ENCODE measurements around the gene AP3S1. TPM values are rescaled to one million over a fixed set of nuclear protein-coding genes. Genes with fewer than 3 reads are reported as not detected.
"Not testable (repeated sequence)": the region's sequence is repeated elsewhere in the genome, so short reads cannot be mapped to it uniquely, and the experiment has no call there.

The AP3S1 gene
- polyA plus RNA-seq, 2 of the 4 experiments (the other 2 are of a cell fraction): 75.7 to 103 TPM

- no peak overlapping the region for H3K27ac ChIP-seq
- FAIRE-seq (no peak), ATAC-seq (no peak), DNase-seq (ENCODE audit: low read depth in 1 of 2, low spot score in 1 of 2) (no peak)
- TF ChIP-seq JUN (IDR thresholded peaks at IDR 0.05): no peak
- no peak for TF ChIP-seq KDM5A (IDR thresholded peaks at IDR 0.05)
- TF ChIP-seq CBX8 (IDR thresholded peaks at IDR 0.05): no peak
- TF ChIP-seq ZNF302 (CRISPR knock-in tag; IDR thresholded peaks at IDR 0.05): no peak
- no peak for TF ChIP-seq BCL3 (IDR thresholded peaks at IDR 0.05)
- no peak for TF ChIP-seq EHMT2 (IDR thresholded peaks at IDR 0.05; ENCODE audit: low read depth)
- TF ChIP-seq HOXA7 (CRISPR knock-in tag; IDR thresholded peaks at IDR 0.05): no peak
- no peak for TF ChIP-seq HOXB13 (CRISPR knock-in tag; IDR thresholded peaks at IDR 0.05; ENCODE audit: low read depth)
- no peak for TF ChIP-seq ZSCAN20 (CRISPR knock-in tag; IDR thresholded peaks at IDR 0.05)
- no peak for TF ChIP-seq CHD4 (IDR thresholded peaks at IDR 0.05; ENCODE audit: borderline replicate concordance)
- no peak for TF ChIP-seq MAZ (IDR thresholded peaks at IDR 0.05; ENCODE audit: borderline replicate concordance, low read depth, low read length)
- TF ChIP-seq RCOR1 (IDR thresholded peaks at IDR 0.05; ENCODE audit: low read depth, low read length): no peak
- no peak for TF ChIP-seq CHD2 (IDR thresholded peaks at IDR 0.05; ENCODE audit: low read length, partially characterized antibody)
- TF ChIP-seq REST (IDR thresholded peaks at IDR 0.05): no peak
- H3K9me3 ChIP-seq: no peaks in the 10 kb centered on the region
- WGBS (ENCODE audit: missing lambda C conversion rate): 77% methylated on average over 2 of the region's 2 CpGs
- H3K4me2 ChIP-seq: no peak overlapping the region
- ChIA-PET CTCF (no interaction called here), POLR2A (no interaction called here)
- no peaks in the 10 kb centered on the region for H3K4me1 ChIP-seq
- no peak overlapping the region for H3K4me3 ChIP-seq
Observed at GRCh38 chr5:115907177-115907576, 65.4 kb downstream of the AP3S1 start.

- H3K4me2 ChIP-seq; H3K9me3 ChIP-seq; POLR2A ChIA-PET; H3K4me3 ChIP-seq; H3K27ac ChIP-seq; H3K4me1 ChIP-seq; DNase-seq (ENCODE audit: low read depth in 1 of 2, low spot score in 1 of 2); ATAC-seq; FAIRE-seq: not testable (repeated sequence)
- WGBS (ENCODE audit: missing lambda C conversion rate): 77% methylated on average over 5 of the region's 5 CpGs
- TF ChIP-seq CEBPB (IDR thresholded peaks at IDR 0.05): peak; percentile 70 to 83; a peak in 3 of 4 replicates
- CTCF ChIA-PET: interaction anchor here (0.5 to 0.6 kb wide), 2 partner anchors 15 to 33 kb away, joined by 4 read pairs; no protein-coding TSS in a partner anchor
Observed at GRCh38 chr5:115913623-115914400, 72.1 kb downstream of the AP3S1 start.

GRCh38 chr5:115920171-115920725, 78.5 kb downstream of the AP3S1 start:
- Histone ChIP-seq H3K4me2 (no peak overlapping the region), H3K9me3 (no peaks in the 10 kb centered on the region), H3K4me3 (no peak overlapping the region), H3K27ac (no peak overlapping the region), H3K4me1 (no peaks in the 10 kb centered on the region)
- ATAC-seq: no peak
- CTCF ChIA-PET: interaction anchor here (1.3 to 1.5 kb wide), 2 partner anchors 9 to 21 kb away, joined by 3 read pairs; no protein-coding TSS in a partner anchor
- no peak for DNase-seq (ENCODE audit: low read depth in 1 of 2, low spot score in 1 of 2)
- TF ChIP-seq HOXA7 (CRISPR knock-in tag; IDR thresholded peaks at IDR 0.05): no peak
- no peak for TF ChIP-seq SMC3 (IDR thresholded peaks at IDR 0.05)
- TF ChIP-seq EP300 (IDR thresholded peaks at IDR 0.05): no peak
- no peak for TF ChIP-seq MYC (IDR thresholded peaks at IDR 0.05; ENCODE audit: borderline replicate concordance, low read length)
- no peak for TF ChIP-seq CEBPB (IDR thresholded peaks at IDR 0.05)
- TF ChIP-seq POLR2AphosphoS2 (conservative IDR thresholded peaks at IDR 0.05; ENCODE audit: low read length): no peak
- no peak for TF ChIP-seq RARB (CRISPR knock-in tag; IDR thresholded peaks at IDR 0.05)
- no peak for TF ChIP-seq CHD4 (IDR thresholded peaks at IDR 0.05; ENCODE audit: borderline replicate concordance)
- TF ChIP-seq CBX8 (IDR thresholded peaks at IDR 0.05): no peak
- no peak for TF ChIP-seq FOXS1 (CRISPR knock-in tag; IDR thresholded peaks at IDR 0.05)
- TF ChIP-seq NPAS2 (CRISPR knock-in tag; IDR thresholded peaks at IDR 0.05; ENCODE audit: borderline replicate concordance): no peak
- no peak for TF ChIP-seq ZFP36 (IDR thresholded peaks at IDR 0.05; ENCODE audit: borderline replicate concordance, partially characterized antibody)
- TF ChIP-seq ATOH8 (CRISPR knock-in tag; IDR thresholded peaks at IDR 0.05; ENCODE audit: low read depth): no peak
- TF ChIP-seq POLR2A (IDR thresholded peaks at IDR 0.05; ENCODE audit: low read length): no peak
- TF ChIP-seq JUNB (IDR thresholded peaks at IDR 0.05): no peak
- FAIRE-seq: no peak
- POLR2A ChIA-PET: no interaction called here
- WGBS (ENCODE audit: missing lambda C conversion rate): 76% methylated on average over 3 of the region's 3 CpGs

All from A549 (cell line).